ENCODE results near the gene RCOR1.

Gene RCOR1

GRCh38 chr14:102769049-102769327 is 176.5 kb downstream of the RCOR1 start:
- no peak overlapping the region for H3K4me3 ChIP-seq (replicated peaks; ENCODE audit: low read depth, low read length)

GRCh38 chr14:102770147-102771123 is 178.0 kb downstream of the RCOR1 start:
- H3K4me3 ChIP-seq (replicated peaks; ENCODE audit: low read depth, low read length): no peak overlapping the region
- no peak for DNase-seq (ENCODE audit: low read depth)
- no peak for TF ChIP-seq CTCF (IDR thresholded peaks at IDR 0.05; ENCODE audit: low read length, missing control alignments)

More at GRCh38 chr14:102769049-102769327, 176.5 kb downstream of the RCOR1 start:
- no peak for DNase-seq (ENCODE audit: low read depth)
- TF ChIP-seq CTCF (IDR thresholded peaks at IDR 0.05; ENCODE audit: low read length, missing control alignments): no peak

- DNase-seq (ENCODE audit: low read depth): no peak
- no peak overlapping the region for H3K4me3 ChIP-seq (replicated peaks; ENCODE audit: low read depth, low read length)
- no peak for TF ChIP-seq CTCF (IDR thresholded peaks at IDR 0.05; ENCODE audit: low read length, missing control alignments)
Measured at GRCh38 chr14:102771144-102771543, 178.7 kb downstream of the RCOR1 start.

GRCh38 chr14:102772781-102773570 is 180.5 kb downstream of the RCOR1 start:
- peak; percentile 27 for TF ChIP-seq CTCF (IDR thresholded peaks at IDR 0.05; ENCODE audit: low read length, missing control alignments)
- no peak overlapping the region for H3K4me3 ChIP-seq (replicated peaks; ENCODE audit: low read depth, low read length)
- DNase-seq (ENCODE audit: low read depth): peak; percentile 30

- no peak overlapping the region for H3K4me3 ChIP-seq (replicated peaks; ENCODE audit: low read depth, low read length)
- TF ChIP-seq CTCF (IDR thresholded peaks at IDR 0.05; ENCODE audit: low read length, missing control alignments): peak; percentile 96
- DNase-seq (ENCODE audit: low read depth): peak; percentile 84
Measured at GRCh38 chr14:102774391-102775153, 182.1 kb downstream of the RCOR1 start.

GRCh38 chr14:102775855-102776760 is 183.7 kb downstream of the RCOR1 start:
- no peak overlapping the region for H3K4me3 ChIP-seq (replicated peaks; ENCODE audit: low read depth, low read length)
- DNase-seq (ENCODE audit: low read depth): peak; percentile 81
- TF ChIP-seq CTCF (IDR thresholded peaks at IDR 0.05; ENCODE audit: low read length, missing control alignments): no peak

Data from fibroblast of pulmonary artery (primary cell).